H9 (cell line): ENCODE data around the gene ADO. TPM values are rescaled to one million over a fixed set of nuclear protein-coding genes. Genes with fewer than 3 reads are reported as not detected.

ENCODE experiments used
- DNase-seq: peaks from one replicate; pipeline ENCODE4 v3.0.0-alpha.2; 2017
- H2AFZ ChIP-seq: one replicate; pipeline ENCODE4 v1.6.1; 2013; ENCODE audit warnings: mild to moderate bottlenecking, low read length, control low read depth, moderate library complexity
- H2AK5ac ChIP-seq: 2 replicates; pipeline ENCODE4 v1.6.1; 2013; ENCODE audit warnings: low read length, control low read depth, mixed read lengths; ENCODE audit not compliant: insufficient read length
- H2BK120ac ChIP-seq: one replicate; pipeline ENCODE4 v1.6.1; 2013; ENCODE audit warnings: low read depth, mild to moderate bottlenecking, low read length, control low read depth, inconsistent platforms; ENCODE audit not compliant: poor library complexity, severe bottlenecking
- H2BK12ac ChIP-seq: 2 replicates; pipeline ENCODE4 v1.6.1; 2013; ENCODE audit warnings: low read length, control low read depth, mixed read lengths, low read depth; ENCODE audit not compliant: insufficient read length
- H2BK15ac ChIP-seq: 2 replicates; pipeline ENCODE4 v1.6.1; 2013; ENCODE audit warnings: low read depth, low read length, control low read depth
- H2BK20ac ChIP-seq: one replicate; pipeline ENCODE4 v1.6.1; 2013; ENCODE audit warnings: low read depth, mild to moderate bottlenecking, low read length, control low read depth, inconsistent platforms; ENCODE audit not compliant: poor library complexity, severe bottlenecking
- H2BK5ac ChIP-seq: 2 replicates; pipeline ENCODE4 v1.6.1; 2013; ENCODE audit warnings: low read length, control low read depth, mixed read lengths; ENCODE audit not compliant: insufficient read length
- H3K14ac ChIP-seq: 2 replicates; pipeline ENCODE4 v1.6.1; 2013; ENCODE audit warnings: low read length, control low read depth; ENCODE audit not compliant: insufficient read depth
- H3K18ac ChIP-seq: 2 replicates; pipeline ENCODE4 v1.6.1; 2013; ENCODE audit warnings: low read depth, mild to moderate bottlenecking, mixed read lengths, low read length, control low read depth; ENCODE audit not compliant: insufficient read length
- H3K23ac ChIP-seq: 2 replicates; pipeline ENCODE4 v1.6.1; 2013; ENCODE audit warnings: low read length, control low read depth, mixed read lengths, low read depth; ENCODE audit not compliant: insufficient read length
- H3K23me2 ChIP-seq: 2 replicates; pipeline ENCODE4 v1.6.1; 2013; ENCODE audit warnings: low read depth, mild to moderate bottlenecking, mixed read lengths, low read length, control low read depth; ENCODE audit not compliant: insufficient read length, poor library complexity, severe bottlenecking
- H3K27ac ChIP-seq: 2 replicates; pipeline ENCODE4 v1.5.1; 2013; ENCODE audit warnings: low read length, control low read depth, mixed read lengths, low read depth; ENCODE audit not compliant: insufficient read length
- H3K27me3 ChIP-seq: 2 replicates; pipeline ENCODE4 v1.6.1; 2013; ENCODE audit warnings: low read length, control low read depth, inconsistent platforms; ENCODE audit not compliant: insufficient read depth
- H3K4ac ChIP-seq: 2 replicates; pipeline ENCODE4 v1.6.1; 2013; ENCODE audit warnings: low read depth, mild to moderate bottlenecking, control low read depth, inconsistent platforms, low read length, moderate library complexity
- H3K4me1 ChIP-seq: 2 replicates; pipeline ENCODE4 v1.6.1; 2013; ENCODE audit warnings: low read length, control low read depth, inconsistent platforms; ENCODE audit not compliant: insufficient read depth
- H3K4me2 ChIP-seq: 2 replicates; pipeline ENCODE4 v1.6.1; 2013; ENCODE audit warnings: low read length, control low read depth, mixed read lengths; ENCODE audit not compliant: insufficient read length, insufficient read depth
- H3K56ac ChIP-seq: 2 replicates; pipeline ENCODE4 v1.6.1; 2013; ENCODE audit warnings: low read depth, mild to moderate bottlenecking, mixed read lengths, low read length, control low read depth; ENCODE audit not compliant: insufficient read length
- H3K79me1 ChIP-seq: 2 replicates; pipeline ENCODE4 v1.6.1; 2013; ENCODE audit warnings: low read depth, mild to moderate bottlenecking, moderate library complexity, low read length, control low read depth, inconsistent platforms; ENCODE audit not compliant: insufficient read depth, poor library complexity, severe bottlenecking
- H3K79me2 ChIP-seq: 2 replicates; pipeline ENCODE4 v1.6.1; 2013; ENCODE audit warnings: low read length, control low read depth, inconsistent platforms; ENCODE audit not compliant: insufficient read depth
- H3K9ac ChIP-seq: 2 replicates; pipeline ENCODE4 v1.6.1; 2013; ENCODE audit warnings: low read length, control low read depth, mixed read lengths; ENCODE audit not compliant: insufficient read length; ENCODE audit errors: extremely low read depth
- H3K9me3 ChIP-seq: one replicate; pipeline ENCODE4 v1.6.1; 2013; ENCODE audit warnings: low read depth, low read length, inconsistent platforms; ENCODE audit not compliant: control insufficient read depth
- H3T11ph ChIP-seq: one replicate; pipeline ENCODE4 v1.6.1; 2013; ENCODE audit warnings: mild to moderate bottlenecking, low read length, control low read depth, inconsistent platforms
- H4K20me1 ChIP-seq: one replicate; pipeline ENCODE4 v1.6.1; 2013; ENCODE audit not compliant: control insufficient read depth, insufficient read length, insufficient read depth
- H4K5ac ChIP-seq: 2 replicates; pipeline ENCODE4 v1.6.1; 2013; ENCODE audit warnings: low read depth, mild to moderate bottlenecking, mixed read lengths, low read length, control low read depth; ENCODE audit not compliant: insufficient read length
- H4K8ac ChIP-seq: replicated peaks from 2 replicates; pipeline ENCODE4 v1.6.1; 2013; ENCODE audit warnings: low read length, control low read depth, mixed read lengths, low read depth; ENCODE audit not compliant: insufficient read length
- H4K91ac ChIP-seq: 2 replicates; pipeline ENCODE4 v1.6.1; 2013; ENCODE audit warnings: low read depth, mild to moderate bottlenecking, moderate library complexity, mixed read lengths, low read length, control low read depth; ENCODE audit not compliant: insufficient read length
- H3K27ac Mint-ChIP-seq, 3 experiments: 2 replicates in 2 of 3; 3 replicates in 1 of 3; pipeline ENCODE4 v1.8.0; 2020 to 2021; ENCODE audit warnings: mixed read lengths in 3 of 3, mild to moderate bottlenecking in 1 of 3, moderate library complexity in 1 of 3
- H3K27me3 Mint-ChIP-seq: 2 replicates; pipeline ENCODE4 v1.8.0; 2021; ENCODE audit warnings: low read depth, mild to moderate bottlenecking, moderate library complexity, mixed read lengths
- H3K36me3 Mint-ChIP-seq, 3 experiments: 2 replicates in 2 of 3; 3 replicates in 1 of 3; pipeline ENCODE4 v1.8.0; 2020 to 2021; ENCODE audit warnings: low read depth in 3 of 3, mixed read lengths in 3 of 3; ENCODE audit not compliant: insufficient read depth in 1 of 3
- H3K4me1 Mint-ChIP-seq, 2 experiments: 2 replicates each; pipeline ENCODE4 v1.8.0; 2020; ENCODE audit warnings: mixed read lengths in 2 of 2
- H3K4me3 Mint-ChIP-seq, 2 experiments: 2 replicates in 1 of 2; 3 replicates in 1 of 2; pipeline ENCODE4 v1.8.0; 2020 to 2021; ENCODE audit warnings: mild to moderate bottlenecking in 2 of 2, mixed read lengths in 2 of 2, moderate library complexity in 1 of 2
- H3K9me3 Mint-ChIP-seq, 2 experiments: 2 replicates in 1 of 2; 3 replicates in 1 of 2; pipeline ENCODE4 v1.8.0; 2020; ENCODE audit warnings: mild to moderate bottlenecking in 2 of 2, mixed read lengths in 2 of 2, moderate library complexity in 1 of 2
- WGBS: extraction: QIAGEN DNeasy Blood & Tissue Kit; methylation state at CpG from one replicate; pipeline ENCODE4 v1.1.7; 2013; ENCODE audit warnings: missing lambda C conversion rate, low lambda C conversion rate, mixed read lengths; ENCODE audit not compliant: insufficient read length; ENCODE audit errors: extremely low coverage; 5-methylcytosine and 5-hydroxymethylcytosine counted together
- total RNA-seq: library from RNA; stranded (reverse); gene quantifications from 2 replicates; pipeline ENCODE4 v1.2.1, GENCODE V29; 2021
- TF ChIP-seq, protein P1 (sequence below): fragments of 200-600 bp; sonication (generic); conservative IDR thresholded peaks from 3 replicates; pipeline ENCODE4 v1.8.0; 2021; ENCODE audit warnings: antibody characterized with exemption, mild to moderate bottlenecking

Gene ADO
- total RNA-seq, 1 experiment from 2014 or later: 31.6 TPM

GRCh38 chr10:62801871-62802270 lies 2.6 kb upstream of the ADO start:
- no peaks in the 10 kb centered on the region for H3K27me3 Mint-ChIP-seq
- H3K9me3 Mint-ChIP-seq: no peaks in the 10 kb centered on the region
- H4K91ac ChIP-seq: no peak overlapping the region
- peaks cover 33 to 39% of the 10 kb centered on the region in 2 experiments for H3K4me1 Mint-ChIP-seq
- no peak overlapping the region for H2AFZ ChIP-seq
- H2BK5ac ChIP-seq: no peak overlapping the region
- no peak overlapping the region for H3K4ac ChIP-seq
- H3K4me1 ChIP-seq: peaks cover 2% of the 10 kb centered on the region; the same call in 1 of the 2 replicates
- DNase-seq: no peak
- H3K27me3 ChIP-seq: no peaks in the 10 kb centered on the region
- peaks cover 0 to 6% (median 5%) of the 10 kb centered on the region in 3 experiments; a peak in 4 of 7 replicates for H3K36me3 Mint-ChIP-seq
- H3K56ac ChIP-seq: no peak overlapping the region
- no peak overlapping the region for H4K8ac ChIP-seq
- no peak overlapping the region for H3T11ph ChIP-seq
- no peak overlapping the region for H2BK120ac ChIP-seq
- no peak overlapping the region for H3K27ac ChIP-seq
- H3K23me2 ChIP-seq: peaks cover 9% of the 10 kb centered on the region
- no peak overlapping the region for H3K23ac ChIP-seq
- no peak overlapping the region for H3K4me2 ChIP-seq
- no peak overlapping the region for H3K14ac ChIP-seq
- no peaks in the 10 kb centered on the region for H4K20me1 ChIP-seq
- no peak overlapping the region; a peak in 1 of 7 replicates for H3K27ac Mint-ChIP-seq
- H2AK5ac ChIP-seq: no peak overlapping the region
- no peak overlapping the region for H3K18ac ChIP-seq
- H4K5ac ChIP-seq: no peak overlapping the region
- no peaks in the 10 kb centered on the region for H3K9me3 ChIP-seq
- H3K9ac ChIP-seq: no peak overlapping the region
- H2BK15ac ChIP-seq: no peak overlapping the region
- no peak overlapping the region for H3K4me3 Mint-ChIP-seq
- no peaks in the 10 kb centered on the region for H3K79me1 ChIP-seq
- TF ChIP-seq, protein P1, sequence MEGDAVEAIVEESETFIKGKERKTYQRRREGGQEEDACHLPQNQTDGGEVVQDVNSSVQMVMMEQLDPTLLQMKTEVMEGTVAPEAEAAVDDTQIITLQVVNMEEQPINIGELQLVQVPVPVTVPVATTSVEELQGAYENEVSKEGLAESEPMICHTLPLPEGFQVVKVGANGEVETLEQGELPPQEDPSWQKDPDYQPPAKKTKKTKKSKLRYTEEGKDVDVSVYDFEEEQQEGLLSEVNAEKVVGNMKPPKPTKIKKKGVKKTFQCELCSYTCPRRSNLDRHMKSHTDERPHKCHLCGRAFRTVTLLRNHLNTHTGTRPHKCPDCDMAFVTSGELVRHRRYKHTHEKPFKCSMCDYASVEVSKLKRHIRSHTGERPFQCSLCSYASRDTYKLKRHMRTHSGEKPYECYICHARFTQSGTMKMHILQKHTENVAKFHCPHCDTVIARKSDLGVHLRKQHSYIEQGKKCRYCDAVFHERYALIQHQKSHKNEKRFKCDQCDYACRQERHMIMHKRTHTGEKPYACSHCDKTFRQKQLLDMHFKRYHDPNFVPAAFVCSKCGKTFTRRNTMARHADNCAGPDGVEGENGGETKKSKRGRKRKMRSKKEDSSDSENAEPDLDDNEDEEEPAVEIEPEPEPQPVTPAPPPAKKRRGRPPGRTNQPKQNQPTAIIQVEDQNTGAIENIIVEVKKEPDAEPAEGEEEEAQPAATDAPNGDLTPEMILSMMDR: no peak
- H2BK12ac ChIP-seq: no peak overlapping the region
- H2BK20ac ChIP-seq: no peak overlapping the region
- peaks cover 5% of the 10 kb centered on the region; the same call in 1 of the 2 replicates for H3K79me2 ChIP-seq
- no CpG with 5 or more reads among the region's 3 CpGs for WGBS
